Measurements from ENCODE around the gene HSPA2.

HSPA2 gene

DNA sequence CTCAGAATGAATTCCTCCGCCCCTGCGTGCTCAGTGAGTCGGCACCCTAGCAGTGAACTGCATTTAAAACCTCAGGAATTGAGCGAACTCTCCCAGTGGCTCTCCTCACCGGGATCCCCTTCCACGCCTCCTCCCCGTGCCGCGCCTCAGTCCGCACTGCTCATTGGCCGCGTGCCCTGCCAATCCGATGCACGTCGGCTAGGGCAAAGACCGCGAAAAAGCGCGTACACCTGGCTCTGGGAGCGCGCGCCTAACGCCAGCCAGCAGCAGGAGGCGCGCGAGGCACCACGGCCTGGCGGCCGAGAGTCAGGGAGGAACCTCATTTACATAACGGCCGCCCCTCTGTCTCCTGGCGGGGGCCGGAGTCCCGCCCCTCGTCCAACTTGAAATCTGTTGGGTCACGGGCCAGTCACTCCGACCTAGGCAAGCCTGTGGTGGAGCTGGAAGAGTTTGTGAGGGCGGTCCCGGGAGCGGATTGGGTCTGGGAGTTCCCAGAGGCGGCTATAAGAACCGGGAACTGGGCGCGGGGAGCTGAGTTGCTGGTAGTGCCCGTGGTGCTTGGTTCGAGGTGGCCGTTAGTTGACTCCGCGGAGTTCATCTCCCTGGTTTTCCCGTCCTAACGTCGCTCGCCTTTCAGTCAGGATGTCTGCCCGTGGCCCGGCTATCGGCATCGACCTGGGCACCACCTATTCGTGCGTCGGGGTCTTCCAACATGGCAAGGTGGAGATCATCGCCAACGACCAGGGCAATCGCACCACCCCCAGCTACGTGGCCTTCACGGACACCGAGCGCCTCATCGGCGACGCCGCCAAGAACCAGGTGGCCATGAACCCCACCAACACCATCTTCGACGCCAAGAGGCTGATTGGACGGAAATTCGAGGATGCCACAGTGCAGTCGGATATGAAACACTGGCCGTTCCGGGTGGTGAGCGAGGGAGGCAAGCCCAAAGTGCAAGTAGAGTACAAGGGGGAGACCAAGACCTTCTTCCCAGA lies at the start of gene HSPA2:
TSS of gene HSPA2 (plus strand) at position 534 of the 995 bp plus-strand sequence. CDS start at position 643, 109 bp downstream.
- peak; percentile 99 to 100 for DNase-seq (ENCODE audit: low read depth in 1 of 2, low spot score in 1 of 2)
- no peak for TF ChIP-seq JUND (IDR thresholded peaks at IDR 0.05; ENCODE audit: low read depth)
- in situ Hi-C loops (cut with HindIII; ENCODE audit: low pct_unique_long_range_greater_than_20kb, low sequenced_read_pairs), result no loop called here

DNA sequence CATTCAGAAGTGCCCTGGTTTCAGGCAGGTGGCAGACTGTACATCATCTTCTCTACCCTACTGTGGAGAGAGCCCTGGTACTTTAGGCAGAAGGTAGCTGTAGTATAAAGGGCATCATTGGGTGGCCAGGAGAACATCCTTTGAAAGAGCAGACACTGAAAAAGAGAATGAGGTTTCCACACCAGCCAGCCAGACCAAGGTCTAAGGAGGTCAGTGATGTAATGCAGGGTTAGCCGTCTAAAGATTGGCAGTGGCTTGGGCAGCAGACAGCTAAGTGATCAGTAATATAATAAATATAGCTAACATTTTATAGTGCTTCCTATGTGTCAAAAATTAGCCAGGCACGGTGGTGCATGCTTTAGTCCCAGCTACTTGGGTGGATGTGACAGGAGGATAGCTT lies 48.9 kb upstream of the HSPA2 start:
- DNase-seq (ENCODE audit: low read depth in 1 of 2, low spot score in 1 of 2), result no peak
- no peak for TF ChIP-seq JUND (IDR thresholded peaks at IDR 0.05; ENCODE audit: low read depth)
- in situ Hi-C loops (cut with HindIII; ENCODE audit: low pct_unique_long_range_greater_than_20kb, low sequenced_read_pairs), result no loop called here

DNA sequence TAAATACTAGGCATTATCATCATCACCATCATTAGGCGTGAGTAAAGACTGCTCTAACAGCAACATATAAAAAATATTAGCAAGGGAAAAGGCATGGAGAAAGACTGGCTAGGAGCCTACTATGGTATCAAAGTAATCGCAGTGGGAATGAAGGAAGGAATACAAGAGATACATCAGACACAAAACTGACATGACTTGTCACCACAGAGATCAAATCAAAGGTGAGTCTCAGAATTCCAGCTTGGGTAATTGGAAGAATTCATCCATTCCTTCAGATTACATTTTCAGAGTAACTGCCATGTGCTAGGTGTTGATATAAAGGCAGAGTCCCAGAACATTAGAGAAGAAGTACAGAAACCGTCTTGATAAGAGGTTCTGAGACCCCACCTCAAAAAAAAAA lies 47.1 kb upstream of the HSPA2 start:
- no peak for DNase-seq (ENCODE audit: low read depth in 1 of 2, low spot score in 1 of 2)
- no peak for TF ChIP-seq JUND (IDR thresholded peaks at IDR 0.05; ENCODE audit: low read depth)
- in situ Hi-C loops (cut with HindIII; ENCODE audit: low pct_unique_long_range_greater_than_20kb, low sequenced_read_pairs), result no loop called here

DNA sequence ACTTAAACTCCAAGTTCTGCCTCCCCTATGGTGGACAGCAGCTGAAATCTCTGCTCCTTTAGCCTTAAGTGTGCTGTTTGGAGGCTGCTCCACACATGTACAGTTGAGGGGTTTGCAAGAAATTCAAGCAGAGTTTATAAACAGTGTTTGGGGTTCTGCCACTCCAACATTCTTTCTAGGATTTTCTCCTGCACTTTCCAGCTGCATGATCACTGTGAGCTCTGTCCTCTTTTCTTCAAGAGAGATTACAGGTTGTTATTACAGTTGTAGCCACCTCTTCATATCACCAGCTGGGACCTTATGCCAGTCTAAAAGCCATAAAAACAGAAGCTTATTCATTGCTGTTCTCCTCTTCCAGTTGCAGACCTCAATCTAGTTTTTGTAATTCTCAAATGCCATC lies 45.3 kb upstream of the HSPA2 start:
- in situ Hi-C loops (cut with HindIII; ENCODE audit: low pct_unique_long_range_greater_than_20kb, low sequenced_read_pairs), result no loop called here
- no peak for TF ChIP-seq JUND (IDR thresholded peaks at IDR 0.05; ENCODE audit: low read depth)
- DNase-seq (ENCODE audit: low read depth in 1 of 2, low spot score in 1 of 2), result no peak

DNA sequence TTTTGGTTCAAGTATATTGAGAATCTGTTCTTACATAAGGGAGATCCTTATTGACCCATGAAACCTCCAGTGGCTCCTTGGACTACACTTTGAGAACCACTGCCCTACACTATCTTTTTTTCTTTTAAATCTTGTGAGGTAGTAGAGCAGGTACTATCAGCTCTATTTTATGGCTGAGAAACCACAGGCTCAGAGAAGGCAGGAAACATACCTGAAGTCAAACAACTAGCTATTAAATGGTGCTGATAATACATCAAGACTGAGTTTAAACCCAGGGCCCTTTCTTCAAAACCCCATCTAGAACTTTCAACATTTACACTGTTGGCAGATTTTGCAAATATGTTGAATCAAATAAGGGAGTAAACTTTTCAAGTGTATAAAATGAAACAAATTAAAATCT lies 43.8 kb upstream of the HSPA2 start:
- in situ Hi-C loops (cut with HindIII; ENCODE audit: low pct_unique_long_range_greater_than_20kb, low sequenced_read_pairs), result no loop called here
- no peak for DNase-seq (ENCODE audit: low read depth in 1 of 2, low spot score in 1 of 2)
- no peak for TF ChIP-seq JUND (IDR thresholded peaks at IDR 0.05; ENCODE audit: low read depth)

DNA sequence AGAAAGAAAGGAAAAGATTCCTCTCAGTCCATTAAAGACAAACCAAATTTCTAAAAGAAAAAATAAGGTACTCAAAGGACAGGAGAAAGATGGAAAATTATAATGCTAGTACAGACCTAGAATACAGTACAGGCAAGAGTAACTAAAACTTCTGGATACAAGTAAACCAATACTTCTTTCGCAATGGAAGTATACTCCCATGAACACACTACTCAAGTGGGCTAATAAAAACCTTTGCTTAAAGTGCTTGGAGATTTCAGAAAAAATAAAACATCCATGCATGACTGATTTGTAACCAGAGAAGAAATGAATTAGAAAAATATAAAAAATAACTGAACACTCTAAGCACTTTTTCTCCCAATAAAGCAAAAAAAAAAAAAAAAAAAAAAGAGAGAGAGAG lies 40.5 kb upstream of the HSPA2 start:
- no peak for TF ChIP-seq JUND (IDR thresholded peaks at IDR 0.05; ENCODE audit: low read depth)
- in situ Hi-C loops (cut with HindIII; ENCODE audit: low pct_unique_long_range_greater_than_20kb, low sequenced_read_pairs), result no loop called here
- no peak for DNase-seq (ENCODE audit: low read depth in 1 of 2, low spot score in 1 of 2)

DNA sequence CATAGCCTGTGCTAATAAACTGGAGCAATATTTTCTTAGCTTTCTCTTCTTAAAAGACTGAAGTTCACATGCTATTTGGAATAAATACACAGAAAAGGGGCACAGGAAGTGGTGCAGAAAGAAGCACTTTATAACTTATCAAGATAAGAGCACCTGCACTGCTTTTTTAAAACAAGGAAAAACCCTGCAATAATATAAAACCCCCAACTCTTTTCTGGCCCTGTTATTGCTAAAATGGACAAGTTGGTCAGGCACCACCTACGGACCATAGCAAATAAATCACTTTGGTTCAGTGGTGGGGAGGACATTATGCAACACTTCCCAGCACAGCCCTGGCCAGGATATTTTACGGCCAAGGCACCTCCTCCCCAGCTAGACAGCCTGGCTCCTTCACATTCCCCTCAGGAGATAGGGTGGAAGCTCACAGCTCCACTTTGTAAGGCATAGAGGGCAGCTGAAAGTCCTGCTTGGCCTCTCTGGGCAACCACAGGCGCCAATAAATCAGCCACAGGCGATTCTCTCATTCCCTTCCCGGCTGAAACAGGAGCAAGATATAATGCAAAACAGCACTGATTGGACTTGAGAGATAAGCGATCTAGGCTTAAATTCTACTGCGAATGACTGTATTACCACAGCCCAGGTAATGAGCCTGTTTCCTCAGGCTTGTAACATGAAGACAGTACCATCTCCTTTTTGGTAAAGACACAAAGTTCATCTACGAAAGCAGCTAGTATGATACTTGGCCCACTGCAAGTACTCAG lies 39.0 kb upstream of the HSPA2 start:
- TF ChIP-seq JUND (IDR thresholded peaks at IDR 0.05; ENCODE audit: low read depth), result no peak
- in situ Hi-C loops (cut with HindIII; ENCODE audit: low pct_unique_long_range_greater_than_20kb, low sequenced_read_pairs), result no loop called here
- peak in 1 of 2 experiments; percentile 61 for DNase-seq (ENCODE audit: low read depth in 1 of 2, low spot score in 1 of 2)

DNA sequence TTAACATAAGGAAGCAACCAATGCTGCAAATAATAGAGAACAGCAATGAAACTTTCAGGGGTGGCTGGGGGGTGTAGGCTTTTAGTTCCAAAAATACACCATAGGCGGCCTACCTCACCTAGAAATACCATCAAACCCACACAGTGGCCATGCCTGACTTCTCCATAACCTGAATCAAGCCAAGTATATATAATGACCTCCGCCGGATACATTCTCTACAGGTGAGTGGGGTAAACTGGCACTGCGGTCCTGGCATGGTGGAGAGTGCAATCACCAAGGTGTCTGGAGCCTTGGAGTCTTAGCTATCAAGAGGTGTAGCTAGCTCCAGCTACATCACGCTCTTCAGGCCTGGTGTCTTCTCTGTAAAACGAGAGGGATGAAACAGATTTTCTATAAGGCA lies 38.1 kb upstream of the HSPA2 start:
- TF ChIP-seq JUND (IDR thresholded peaks at IDR 0.05; ENCODE audit: low read depth), result no peak
- no peak for DNase-seq (ENCODE audit: low read depth in 1 of 2, low spot score in 1 of 2)
- in situ Hi-C loops (cut with HindIII; ENCODE audit: low pct_unique_long_range_greater_than_20kb, low sequenced_read_pairs), result no loop called here

DNA sequence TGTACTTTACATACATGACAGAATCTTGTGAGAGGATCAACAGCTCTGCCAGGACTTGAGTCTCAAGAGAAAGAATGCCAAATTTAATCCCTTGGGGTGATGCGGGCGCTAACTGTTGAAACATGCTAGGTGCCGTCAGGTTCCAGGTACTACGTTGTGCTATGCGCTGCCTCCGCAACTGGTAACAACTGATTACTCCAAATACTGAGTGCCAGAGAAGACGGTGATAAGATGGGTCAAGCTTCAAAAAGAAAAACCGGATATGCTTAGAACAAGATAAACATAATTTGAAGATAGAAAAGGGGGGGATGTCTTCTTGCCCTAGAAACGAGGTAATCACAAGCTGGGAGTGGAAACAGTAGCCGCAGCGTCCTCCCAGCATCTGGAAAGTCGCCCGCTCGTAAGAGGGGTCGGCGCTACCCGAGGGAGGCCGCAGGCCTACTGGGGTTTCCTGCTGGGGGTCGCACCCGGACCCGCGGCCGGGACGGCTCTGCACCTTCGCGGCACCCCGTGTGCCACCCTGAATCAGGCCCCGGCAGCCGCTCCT lies 37.6 kb upstream of the HSPA2 start:
- TF ChIP-seq JUND (IDR thresholded peaks at IDR 0.05; ENCODE audit: low read depth), result no peak
- DNase-seq (ENCODE audit: low read depth in 1 of 2, low spot score in 1 of 2), result peak in 1 of 2 experiments; percentile 52
- in situ Hi-C loops (cut with HindIII; ENCODE audit: low pct_unique_long_range_greater_than_20kb, low sequenced_read_pairs), result no loop called here

DNA sequence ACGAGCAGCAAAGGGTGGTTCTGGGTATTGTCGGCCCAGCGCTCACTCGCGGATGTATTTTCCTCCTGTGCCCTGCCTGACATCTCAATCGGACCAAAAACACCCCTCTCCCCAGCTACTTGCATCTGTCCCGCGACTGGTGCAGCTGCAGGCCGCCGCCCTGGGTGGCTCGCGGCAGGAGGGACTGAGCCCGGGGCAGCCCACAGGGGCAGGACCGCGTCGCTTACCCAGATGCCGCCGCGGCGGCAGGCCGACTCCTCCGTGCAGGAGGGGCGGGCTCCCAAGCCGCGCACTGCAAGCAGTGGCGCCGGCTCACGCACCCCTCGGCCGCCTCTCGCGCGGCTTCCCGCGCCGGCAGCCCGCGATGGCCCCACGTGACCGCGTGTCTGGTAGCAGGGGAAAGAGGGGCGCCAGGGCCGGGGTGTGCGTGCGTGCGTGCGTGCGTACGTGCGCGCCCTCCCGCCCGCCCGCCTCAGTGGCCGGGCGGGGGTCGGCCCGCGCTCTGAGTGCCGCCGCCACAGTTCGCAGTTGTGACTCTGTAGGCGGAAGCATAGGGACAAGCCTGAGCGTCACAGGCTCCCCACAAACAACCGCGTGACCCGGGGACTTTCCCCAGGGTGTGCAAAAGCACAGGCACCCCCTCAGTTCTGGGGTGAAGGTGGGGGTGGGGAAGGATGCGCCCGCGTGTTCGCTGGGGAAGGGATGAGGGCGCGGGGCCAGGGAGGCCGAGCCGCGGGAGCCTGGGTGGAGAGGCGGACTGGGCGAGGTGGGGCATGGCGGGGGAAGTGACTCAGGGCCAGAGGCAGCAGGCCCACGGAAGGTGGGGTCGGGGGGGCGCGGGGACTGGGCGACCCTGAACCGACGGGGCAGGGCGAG lies 36.9 kb upstream of the HSPA2 start, which contains the start of gene ZBTB25:
TSS of gene ZBTB25 (minus strand) at position 405 of the 876 bp plus-strand sequence. CDS start 13,305 bp downstream, outside the sequence.
- no peak for TF ChIP-seq JUND (IDR thresholded peaks at IDR 0.05; ENCODE audit: low read depth)
- in situ Hi-C loops (cut with HindIII; ENCODE audit: low pct_unique_long_range_greater_than_20kb, low sequenced_read_pairs), result no loop called here

DNA sequence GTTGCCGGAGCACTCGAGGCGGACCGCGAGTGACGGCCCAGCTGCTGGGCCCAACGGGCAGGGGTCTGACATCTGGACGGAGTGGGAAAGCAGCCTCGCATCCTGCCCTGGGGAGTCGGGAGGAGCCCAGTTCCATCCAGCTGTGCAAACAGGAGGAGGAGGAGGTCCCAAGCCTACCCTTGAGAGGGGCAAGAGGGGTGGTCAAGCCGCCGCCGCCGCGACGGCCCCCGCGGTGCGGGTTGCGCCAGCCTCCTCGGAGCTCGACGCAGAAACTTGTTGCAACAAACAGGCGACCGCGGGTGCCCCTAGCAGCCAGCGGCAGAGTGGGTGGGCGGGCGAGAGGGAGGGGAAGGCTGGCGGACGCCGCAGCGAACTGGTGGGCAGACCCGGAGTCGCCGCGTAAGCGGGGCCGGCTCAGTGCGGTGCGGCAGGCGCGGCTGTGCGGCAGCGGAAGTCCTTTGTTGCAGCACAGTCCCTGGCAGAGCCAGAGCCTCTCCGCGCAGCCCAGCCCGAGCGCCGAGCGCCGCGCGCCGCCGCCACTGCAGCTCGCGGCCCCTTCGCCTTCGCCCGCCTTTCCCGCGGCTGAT lies 36.1 kb upstream of the HSPA2 start, which contains the start of gene ZBTB1:
TSS of gene ZBTB1 (plus strand) at position 461 of the 587 bp plus-strand sequence. CDS start 16,735 bp downstream, outside the sequence.
- DNase-seq (ENCODE audit: low read depth in 1 of 2, low spot score in 1 of 2), result peak; percentile 66 to 86
- no peak for TF ChIP-seq JUND (IDR thresholded peaks at IDR 0.05; ENCODE audit: low read depth)
- in situ Hi-C loops (cut with HindIII; ENCODE audit: low pct_unique_long_range_greater_than_20kb, low sequenced_read_pairs), result no loop called here

More for the DNA sequence above, 36.9 kb upstream of the HSPA2 start, which contains the start of gene ZBTB25:
- peak; percentile 84 to 97 for DNase-seq (ENCODE audit: low read depth in 1 of 2, low spot score in 1 of 2)

Data from T47D (cell line).